IgD-negative memory B cell (primary cell): ENCODE results near the gene SLC25A45. TPM values are rescaled to one million over a fixed set of nuclear protein-coding genes. Genes with fewer than 3 reads are reported as not detected.
A peak's percentile ranks its signal among the peaks of the same experiment; 100 is the strongest.
"Not testable (repeated sequence)": the region's sequence is repeated elsewhere in the genome, so short reads cannot be mapped to it uniquely, and the experiment has no call there.

Source experiments
- H3K27ac Mint-ChIP-seq, 3 donors: one replicate each; pipeline ENCODE4 v1.8.0; 2020 to 2022; ENCODE audit warnings: mild to moderate bottlenecking in 3 of 3, mixed read lengths in 3 of 3, moderate library complexity in 1 of 3
- H3K27me3 Mint-ChIP-seq: one replicate; pipeline ENCODE4 v1.8.0; 2021; ENCODE audit warnings: mixed read lengths
- H3K36me3 Mint-ChIP-seq: one replicate; pipeline ENCODE4 v1.8.0; 2020; ENCODE audit warnings: mild to moderate bottlenecking, mixed read lengths
- H3K4me1 Mint-ChIP-seq, 3 donors: one replicate each; pipeline ENCODE4 v1.8.0; 2020 to 2022; ENCODE audit warnings: mixed read lengths in 3 of 3, mild to moderate bottlenecking in 1 of 3
- H3K4me3 Mint-ChIP-seq, 4 donors: one replicate each; pipeline ENCODE4 v1.8.0; 2020 to 2022; ENCODE audit warnings: mild to moderate bottlenecking in 4 of 4, mixed read lengths in 4 of 4, moderate library complexity in 3 of 4
- H3K9me3 Mint-ChIP-seq, 3 donors: one replicate each; pipeline ENCODE4 v1.8.0; 2020 to 2021; ENCODE audit warnings: mixed read lengths in 3 of 3, mild to moderate bottlenecking in 1 of 3
- polyA plus RNA-seq: library from polyadenylated mRNA; unstranded; fragments of 300-500 nt; fragmentation: Illumina TruSeq; gene quantifications from one replicate; pipeline ENCODE4 v1.2.3, GENCODE V29; 2021

The SLC25A45 gene
- polyA plus RNA-seq, 1 donor from 2014 or later = 17.8 TPM

DNA sequence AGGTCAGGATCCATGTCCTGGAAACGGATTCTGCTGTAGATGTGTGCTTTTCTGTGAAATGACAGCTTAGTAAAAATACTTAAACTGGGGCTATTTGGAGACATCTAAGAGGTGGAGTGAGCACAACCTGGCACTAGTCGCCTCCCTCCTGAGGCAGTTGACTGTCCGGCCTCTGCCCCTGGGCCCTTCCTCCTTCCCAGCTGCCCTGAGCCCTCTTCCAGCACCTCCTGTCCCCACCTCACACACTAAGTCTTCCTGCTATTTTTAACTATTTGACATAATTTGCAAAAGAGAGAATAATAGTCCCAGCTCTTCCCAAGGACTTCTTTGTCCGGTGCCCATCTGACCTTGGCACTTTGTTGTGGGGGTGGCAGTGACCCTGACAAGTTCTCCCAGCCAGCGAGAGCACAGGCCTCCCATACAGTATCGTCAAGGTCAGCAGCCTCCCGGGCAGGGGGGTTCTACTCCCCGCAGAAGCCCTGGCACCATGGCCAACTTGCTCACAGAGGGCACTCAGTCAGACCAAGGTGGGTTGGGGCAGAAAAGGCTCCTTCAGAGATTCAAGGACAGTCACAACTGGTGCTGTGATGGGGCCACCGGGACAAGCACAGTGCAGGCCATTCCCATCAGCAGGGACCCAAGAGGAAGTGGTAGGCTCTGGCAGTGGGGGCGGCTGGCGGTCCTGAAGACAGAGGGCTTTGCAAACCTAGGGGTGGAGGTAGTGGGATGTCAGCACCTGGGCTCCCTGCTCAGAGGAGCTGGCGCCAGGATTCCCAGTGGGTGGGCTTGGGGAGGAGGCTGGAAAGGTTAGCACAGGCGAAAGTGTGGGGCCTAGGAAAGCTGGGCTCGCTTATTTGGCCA is 34.6 kb upstream of the SLC25A45 start:
- Mint-ChIP-seq H3K27ac (peak overlapping the region; percentile 95 to 100 (median 100)), H3K36me3 (no peaks in the 10 kb centered on the region), H3K9me3 (no peaks in the 10 kb centered on the region), H3K4me1 (peaks cover 31 to 40% (median 38%) of the 10 kb centered on the region in 3 donors), H3K4me3 (peak overlapping the region; percentile 85 to 98 (median 91)), H3K27me3 (no peaks in the 10 kb centered on the region)

DNA sequence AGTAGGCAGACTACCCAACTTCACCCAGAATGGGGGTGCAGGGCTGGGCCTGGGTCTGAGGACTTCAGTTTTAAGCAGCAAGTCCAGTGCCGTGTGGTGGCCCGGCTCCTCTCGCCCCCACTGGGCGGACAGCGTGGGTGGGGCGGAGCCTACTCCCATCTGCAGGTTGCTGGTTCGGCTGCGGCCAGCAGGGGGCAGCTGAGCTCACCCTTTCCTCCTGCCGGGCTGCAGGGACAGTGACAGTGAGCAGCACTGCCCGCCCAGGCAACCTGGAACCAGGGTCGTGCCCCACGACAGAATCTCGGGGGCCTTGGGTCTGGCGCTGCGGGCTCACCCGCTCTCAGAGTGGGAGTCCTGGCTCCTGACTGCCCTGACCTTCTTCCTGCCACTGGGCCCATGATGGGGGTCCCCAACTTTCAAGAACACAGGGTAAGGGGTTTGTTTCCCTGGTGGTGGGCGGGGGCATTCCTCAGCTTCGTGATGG is 33.9 kb upstream of the SLC25A45 start:
- Mint-ChIP-seq H3K4me1 (peaks cover 30 to 39% (median 38%) of the 10 kb centered on the region in 3 donors), H3K4me3 (peak overlapping the region; percentile 85 to 98 (median 91)), H3K9me3 (no peaks in the 10 kb centered on the region), H3K36me3 (peaks cover 1% of the 10 kb centered on the region), H3K27ac (peak overlapping the region; percentile 95 to 100 (median 100)), H3K27me3 (no peaks in the 10 kb centered on the region)

DNA sequence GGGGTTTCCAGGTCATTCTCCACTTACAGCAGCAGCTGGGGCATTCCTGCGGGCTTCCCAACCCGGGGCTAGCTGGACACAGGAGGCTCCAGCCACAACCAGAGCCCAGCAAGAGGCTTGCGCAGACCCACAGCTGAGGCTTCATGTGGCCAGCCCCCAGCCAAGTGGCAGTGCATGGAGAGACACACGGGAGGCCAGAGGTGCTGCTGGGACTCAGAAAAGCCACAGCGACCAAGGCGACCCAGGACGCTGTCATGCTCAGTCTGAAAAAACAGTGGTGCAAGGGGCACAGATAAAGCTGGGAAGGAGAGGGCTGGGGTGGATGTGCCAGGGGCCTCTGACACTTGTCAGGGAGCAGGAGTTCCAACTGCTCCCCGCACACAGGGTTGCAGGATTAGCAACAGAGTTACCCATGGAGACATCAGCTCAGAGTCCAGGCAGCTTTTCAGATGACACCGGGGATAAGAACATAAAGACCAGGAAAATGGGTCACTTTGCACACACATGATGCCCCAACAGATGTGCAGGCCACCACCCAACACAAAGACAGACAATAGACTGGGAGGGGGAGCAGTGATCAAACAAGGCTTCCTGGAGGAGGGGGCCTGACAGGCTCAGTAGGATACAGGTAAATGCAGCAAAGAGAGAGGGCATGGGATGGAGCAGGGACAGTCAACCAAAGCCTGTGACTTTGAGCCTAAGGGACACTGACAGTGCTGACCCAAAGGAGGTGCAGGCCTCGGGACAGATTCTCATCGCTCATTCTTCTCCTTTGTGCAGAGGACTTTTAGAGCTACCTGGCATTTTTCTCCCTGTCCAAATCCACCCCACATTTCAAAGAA is 33.3 kb upstream of the SLC25A45 start:
- Mint-ChIP-seq H3K9me3 (no peaks in the 10 kb centered on the region), H3K4me1 (peaks cover 25 to 34% (median 33%) of the 10 kb centered on the region in 3 donors), H3K36me3 (peaks cover 1% of the 10 kb centered on the region), H3K4me3 (peak overlapping the region; percentile 85 to 98 (median 91)), H3K27me3 (no peaks in the 10 kb centered on the region), H3K27ac (peak overlapping the region; percentile 82 to 100 (median 95))

DNA sequence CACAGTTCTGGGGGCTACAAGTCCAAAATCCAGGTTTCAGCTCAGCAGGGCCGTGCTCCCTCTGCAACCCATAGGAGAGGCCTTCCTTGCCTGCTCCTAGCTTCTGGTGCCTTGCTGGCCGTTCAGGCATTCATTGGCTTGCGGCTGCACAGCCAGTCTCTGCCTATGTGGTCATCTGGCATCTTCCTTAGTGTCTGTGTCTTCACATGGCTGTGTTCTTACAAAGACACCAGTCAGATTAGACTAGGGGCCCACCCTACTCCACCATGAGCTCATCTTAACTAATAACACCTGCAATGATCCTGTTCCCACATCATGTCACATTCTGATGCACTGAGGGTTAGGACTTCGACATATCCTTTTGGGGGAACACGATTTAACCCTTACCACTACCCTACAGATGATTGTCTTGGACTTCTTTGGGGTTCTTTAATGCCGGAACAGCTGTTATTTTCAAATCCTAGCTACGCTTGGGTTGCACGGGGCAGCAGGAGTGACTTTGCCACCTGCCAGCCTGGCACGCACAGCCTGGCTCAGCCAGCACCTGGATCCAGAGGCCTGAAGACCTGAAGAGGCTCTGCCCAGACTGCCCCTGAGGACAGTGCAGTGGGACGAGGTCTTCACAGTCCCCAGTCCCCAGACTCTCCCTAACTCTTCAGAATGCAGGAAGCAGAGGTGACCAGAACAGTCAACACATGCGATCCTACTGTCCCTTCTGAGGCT is 32.5 kb upstream of the SLC25A45 start:
- peak overlapping the region in 2 of 3 donors; percentile 46 to 80 for H3K27ac Mint-ChIP-seq

DNA sequence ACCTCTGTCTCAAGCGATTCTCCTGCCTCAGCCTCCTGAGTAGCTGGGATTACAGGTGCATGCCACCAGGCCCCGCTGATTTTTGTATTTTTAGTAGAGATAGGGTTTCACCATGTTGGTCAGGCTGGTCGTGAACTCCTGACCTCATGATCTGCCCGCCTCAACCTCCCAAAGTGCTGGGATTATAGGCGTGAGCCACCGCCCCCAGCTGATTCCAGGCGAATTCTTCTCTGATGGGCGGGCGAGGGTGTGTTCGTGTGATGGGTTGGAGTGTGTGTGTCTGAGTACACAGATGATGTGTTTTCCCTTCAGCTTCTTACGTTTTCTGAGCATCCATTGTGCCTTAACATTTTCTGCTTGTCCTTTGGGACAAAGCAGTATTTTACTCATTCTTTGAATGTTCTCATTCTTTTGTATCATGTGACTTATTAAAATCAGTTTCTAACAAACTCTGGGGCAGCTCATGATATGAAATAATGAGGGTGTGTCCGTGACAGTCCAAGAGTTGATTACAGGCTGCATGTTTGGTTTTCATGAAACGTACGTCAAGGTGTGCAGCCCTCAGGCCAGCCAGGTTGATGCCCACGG is 30.7 kb upstream of the SLC25A45 start:
- peak overlapping the region in 1 of 4 donors; percentile 52 for H3K4me3 Mint-ChIP-seq
- H3K27me3 Mint-ChIP-seq, H3K36me3 Mint-ChIP-seq, H3K27ac Mint-ChIP-seq, H3K9me3 Mint-ChIP-seq: not testable (repeated sequence)
- peaks cover 14 to 26% (median 24%) of the 10 kb centered on the region in 3 donors for H3K4me1 Mint-ChIP-seq

More for the DNA sequence above, 32.5 kb upstream of the SLC25A45 start:
- Mint-ChIP-seq H3K36me3 (peaks cover 1% of the 10 kb centered on the region), H3K9me3 (no peaks in the 10 kb centered on the region), H3K4me1 (peaks cover 21 to 30% (median 28%) of the 10 kb centered on the region in 3 donors), H3K27me3 (no peaks in the 10 kb centered on the region), H3K4me3 (peak overlapping the region in 2 of 4 donors; percentile 63 to 70)

DNA sequence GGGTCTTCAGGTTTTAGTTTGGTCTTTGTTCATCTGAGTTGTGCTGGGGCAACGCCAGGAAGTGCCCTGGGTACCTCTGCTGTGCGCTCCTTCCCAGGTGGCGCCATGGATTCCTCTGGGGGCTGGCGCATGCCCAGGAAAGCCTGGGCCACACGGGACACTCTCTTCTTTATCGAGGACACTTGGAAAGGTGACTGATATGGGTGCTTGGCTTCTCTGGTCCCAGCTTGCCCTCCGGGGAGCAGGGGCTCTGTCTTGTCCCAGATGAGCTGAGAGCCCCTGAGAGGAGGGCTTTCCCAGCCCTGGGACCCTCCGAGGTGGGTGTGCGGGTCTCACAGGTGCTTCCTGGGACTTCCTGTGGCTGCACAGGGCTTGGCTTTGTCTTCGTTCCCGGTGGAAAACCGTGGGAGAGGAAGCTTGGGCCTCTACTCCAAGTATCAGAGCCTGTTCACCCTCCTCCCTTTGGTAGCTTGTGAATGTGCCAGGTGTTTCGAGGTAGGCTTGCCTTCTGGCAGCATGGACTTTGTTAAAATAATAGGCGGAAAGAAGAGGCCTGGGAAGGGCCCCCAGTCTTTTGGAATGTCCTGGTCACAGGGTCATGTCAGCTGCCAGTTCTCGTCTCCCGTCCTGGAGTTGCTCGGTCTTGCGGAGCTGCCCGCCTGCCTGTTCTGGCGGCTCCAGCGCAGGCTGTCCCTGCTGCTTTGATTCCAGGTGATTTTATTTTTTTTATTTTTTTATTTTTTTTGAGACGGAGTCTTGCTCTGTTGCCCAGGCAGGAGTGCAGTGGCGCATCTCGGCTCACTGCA is 30.0 kb upstream of the SLC25A45 start:
- H3K4me1 Mint-ChIP-seq = peaks cover 11 to 26% (median 20%) of the 10 kb centered on the region in 3 donors
- no peaks in the 10 kb centered on the region for H3K9me3 Mint-ChIP-seq
- H3K36me3 Mint-ChIP-seq = peaks cover 1% of the 10 kb centered on the region
- no peaks in the 10 kb centered on the region for H3K27me3 Mint-ChIP-seq
- no peak overlapping the region for H3K4me3 Mint-ChIP-seq
- no peak overlapping the region for H3K27ac Mint-ChIP-seq

DNA sequence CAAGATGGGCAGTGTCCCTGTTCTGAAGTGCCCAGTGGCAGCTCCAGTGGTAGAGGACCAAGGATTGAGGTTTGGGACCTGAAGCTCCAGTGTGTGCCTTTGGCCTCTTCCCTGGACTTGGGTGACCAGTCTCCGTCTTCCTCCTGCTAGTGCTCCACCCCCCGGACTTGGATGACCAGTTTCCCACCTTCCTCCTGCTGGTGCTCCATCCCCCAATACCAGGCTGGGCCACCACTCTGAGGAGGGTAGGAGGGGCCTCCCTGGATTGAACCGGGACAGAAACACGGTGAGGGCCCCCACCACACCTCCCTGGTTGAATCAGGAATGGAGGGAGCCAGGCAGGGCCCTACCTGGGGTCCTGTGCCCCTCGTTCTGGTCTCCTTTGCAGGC is 29.2 kb upstream of the SLC25A45 start:
- H3K4me3 Mint-ChIP-seq = no peak overlapping the region
- no peaks in the 10 kb centered on the region for H3K9me3 Mint-ChIP-seq
- H3K36me3 Mint-ChIP-seq = peaks cover 1% of the 10 kb centered on the region
- H3K4me1 Mint-ChIP-seq = peaks cover 6 to 20% (median 14%) of the 10 kb centered on the region in 3 donors
- H3K27me3 Mint-ChIP-seq = no peaks in the 10 kb centered on the region
- H3K27ac Mint-ChIP-seq = no peak overlapping the region

DNA sequence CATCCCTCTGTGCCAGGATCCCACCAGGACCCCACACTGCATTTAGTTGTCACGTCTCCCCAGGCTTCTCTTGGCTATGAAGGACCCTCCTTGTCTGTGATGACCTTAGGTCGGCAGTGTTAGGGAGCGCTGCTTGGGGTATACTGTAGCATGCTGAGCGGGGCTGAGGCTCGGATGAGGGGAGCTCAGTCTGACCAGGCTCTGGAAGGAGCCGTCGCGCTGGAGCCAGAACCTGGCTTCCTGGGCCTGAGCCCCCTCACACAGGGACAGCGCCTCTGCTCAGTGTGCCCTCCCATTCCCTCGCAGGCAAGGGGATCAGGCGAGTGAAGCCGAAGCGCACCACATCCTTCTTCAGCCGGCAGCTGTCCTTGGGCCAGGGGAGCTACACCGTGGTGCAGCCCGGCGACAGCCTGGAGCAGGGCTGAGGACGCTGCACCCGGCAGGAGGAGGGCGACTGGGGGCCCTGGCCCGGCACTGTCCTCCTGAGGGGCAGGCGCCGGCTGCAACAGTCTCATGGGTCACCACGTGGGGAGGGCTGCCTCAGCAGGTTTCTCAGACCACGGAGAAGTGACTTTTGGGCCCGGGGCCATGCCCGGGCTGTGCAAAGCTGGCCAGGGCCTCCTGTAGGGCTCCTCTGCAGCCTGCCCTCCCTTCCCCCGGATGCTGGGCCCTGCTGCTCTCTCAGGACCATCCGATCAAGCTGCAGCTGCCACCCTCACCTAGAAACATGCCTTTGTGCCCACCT is 28.7 kb upstream of the SLC25A45 start:
- no peak overlapping the region for H3K27ac Mint-ChIP-seq
- H3K4me1 Mint-ChIP-seq = peaks cover 6 to 14% (median 13%) of the 10 kb centered on the region in 3 donors
- H3K36me3 Mint-ChIP-seq = peaks cover 1% of the 10 kb centered on the region
- H3K9me3 Mint-ChIP-seq = no peaks in the 10 kb centered on the region
- H3K4me3 Mint-ChIP-seq = peak overlapping the region in 2 of 4 donors; percentile 12 to 27
- no peaks in the 10 kb centered on the region for H3K27me3 Mint-ChIP-seq

DNA sequence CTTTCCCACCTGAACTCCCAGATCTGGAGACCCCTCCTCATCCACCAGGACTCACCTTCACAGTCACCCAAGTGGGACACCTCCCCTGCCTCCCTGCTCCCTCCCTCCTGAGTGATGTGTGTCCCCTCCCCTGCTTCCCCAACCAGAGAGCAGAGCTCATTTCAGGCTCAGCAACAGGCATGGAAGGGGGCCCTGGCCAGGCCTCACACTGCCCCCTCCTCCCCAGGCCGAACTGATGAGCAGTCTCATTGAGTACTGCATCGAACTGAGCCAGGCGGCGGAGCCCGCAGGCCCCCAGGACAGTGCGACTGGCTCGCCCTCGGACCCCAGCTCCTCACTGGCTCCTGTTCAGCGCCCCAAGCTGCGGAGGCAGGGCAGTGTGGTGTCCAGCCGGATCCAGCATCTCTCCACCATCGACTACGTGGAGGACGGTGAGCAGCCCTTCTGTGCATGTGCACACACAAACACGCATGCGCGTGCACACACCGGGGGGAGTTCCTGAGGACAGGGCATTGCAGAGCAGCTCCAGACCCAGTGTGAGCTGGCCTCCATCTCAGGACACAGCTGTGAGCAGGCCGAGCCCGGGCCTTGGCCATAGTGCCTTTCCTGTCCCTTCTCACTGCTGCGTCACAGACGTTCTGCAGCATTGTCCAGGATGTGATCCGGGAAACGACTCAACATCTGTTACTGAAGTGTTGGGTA is 22.3 kb upstream of the SLC25A45 start:
- peaks cover 12 to 21% (median 16%) of the 10 kb centered on the region in 3 donors for H3K4me1 Mint-ChIP-seq
- H3K36me3 Mint-ChIP-seq = peaks cover 1% of the 10 kb centered on the region
- H3K9me3 Mint-ChIP-seq = no peaks in the 10 kb centered on the region
- H3K27ac Mint-ChIP-seq = peak overlapping the region; percentile 73 to 99 (median 86)
- H3K27me3 Mint-ChIP-seq = peaks cover 2% of the 10 kb centered on the region
- peak overlapping the region in 2 of 4 donors; percentile 51 to 80 for H3K4me3 Mint-ChIP-seq

DNA sequence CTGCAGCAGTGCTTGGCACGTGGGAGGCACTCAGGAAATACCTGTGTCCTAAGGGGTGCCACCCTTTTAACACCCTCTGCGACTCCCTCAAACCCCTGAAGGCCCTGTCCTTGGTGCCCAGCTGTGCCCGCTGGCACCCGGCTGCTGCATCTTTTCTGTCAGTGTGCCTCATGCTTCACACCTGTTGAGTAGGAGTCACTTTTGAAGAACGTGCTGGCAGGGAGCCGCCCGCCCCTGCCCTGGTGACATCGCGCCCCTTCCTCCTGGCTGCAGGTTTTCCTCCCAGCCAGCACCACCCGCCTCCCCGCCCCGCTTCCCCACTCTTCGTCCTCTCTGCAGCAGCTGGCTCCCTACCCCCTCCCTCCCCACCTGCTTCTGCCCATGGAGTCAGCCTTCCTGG is 21.8 kb upstream of the SLC25A45 start:
- Mint-ChIP-seq H3K4me1 (peaks cover 12 to 21% (median 15%) of the 10 kb centered on the region in 3 donors), H3K4me3 (peak overlapping the region in 2 of 4 donors; percentile 47 to 80), H3K27me3 (peaks cover 2% of the 10 kb centered on the region), H3K36me3 (peaks cover 1% of the 10 kb centered on the region), H3K9me3 (no peaks in the 10 kb centered on the region), H3K27ac (peak overlapping the region; percentile 73 to 99 (median 86))

DNA sequence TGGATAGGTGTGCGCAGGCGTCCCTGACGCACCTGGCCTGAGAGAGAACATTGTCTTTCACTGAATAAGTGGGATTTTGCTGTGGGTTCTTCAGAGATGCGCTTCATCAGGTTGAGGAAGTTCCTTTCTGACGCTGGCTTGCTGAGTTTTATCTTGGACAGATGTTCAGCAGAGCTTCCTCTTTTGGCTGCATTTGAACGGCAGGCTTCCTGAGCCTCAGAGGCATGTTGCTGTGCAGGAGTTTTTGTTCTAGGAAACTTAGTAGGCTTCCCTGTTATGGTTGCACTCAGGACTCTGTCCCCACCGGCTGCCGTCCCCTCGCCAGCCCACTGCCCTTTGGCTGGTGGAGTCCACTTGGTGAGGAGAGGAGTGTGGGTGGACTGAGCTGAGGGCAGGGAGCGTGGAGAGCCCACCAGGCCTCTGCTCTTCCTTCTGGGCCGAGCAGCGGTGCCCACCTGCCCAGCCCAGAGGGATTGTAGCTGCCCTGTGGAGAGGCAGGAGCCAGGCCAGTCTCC is 21.2 kb upstream of the SLC25A45 start:
- H3K36me3 Mint-ChIP-seq = peaks cover 1% of the 10 kb centered on the region
- peak overlapping the region; percentile 28 to 80 (median 59) for H3K4me3 Mint-ChIP-seq
- peaks cover 10 to 18% (median 15%) of the 10 kb centered on the region in 3 donors for H3K4me1 Mint-ChIP-seq
- H3K27ac Mint-ChIP-seq = peak overlapping the region; percentile 73 to 99 (median 86)
- H3K27me3 Mint-ChIP-seq = peaks cover 2% of the 10 kb centered on the region
- no peaks in the 10 kb centered on the region for H3K9me3 Mint-ChIP-seq

DNA sequence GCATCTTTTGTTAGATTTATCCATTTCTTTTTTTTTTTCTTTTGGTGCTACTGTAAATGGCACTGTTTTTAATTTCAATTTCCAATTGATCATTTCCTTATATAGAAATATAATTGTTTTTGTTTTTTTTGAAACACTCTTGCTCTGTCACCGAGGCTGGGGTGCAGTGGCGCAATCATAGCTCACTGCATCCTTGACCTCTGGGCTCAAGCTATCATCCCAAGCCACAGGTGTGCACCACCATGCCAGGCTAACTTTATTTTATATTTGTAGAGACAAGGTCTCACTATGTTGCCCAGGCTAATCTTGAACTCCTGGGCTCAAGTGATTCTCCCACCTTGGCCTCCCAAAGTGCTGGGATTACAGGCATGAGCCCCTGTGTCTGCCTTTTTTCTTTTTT is 20.3 kb upstream of the SLC25A45 start:
- Mint-ChIP-seq H3K9me3 (no peaks in the 10 kb centered on the region), H3K4me1 (peaks cover 6 to 15% (median 14%) of the 10 kb centered on the region in 3 donors), H3K4me3 (no peak overlapping the region), H3K27me3 (peaks cover 2% of the 10 kb centered on the region), H3K27ac (peak overlapping the region in 2 of 3 donors; percentile 42 to 99), H3K36me3 (peaks cover 1% of the 10 kb centered on the region)
